GM19463 (cell line): ENCODE results near the gene ASTN2.
"Not testable (repeated sequence)": the region's sequence is repeated elsewhere in the genome, so short reads cannot be mapped to it uniquely, and the experiment has no call there.

ENCODE experiments used
- ATAC-seq: cut with Tn5 transposase; IDR thresholded peaks from one replicate; pipeline ENCODE4 v1.9.1; 2021; ENCODE audit warnings: mild to moderate bottlenecking, moderate library complexity; ENCODE audit not compliant: unreplicated experiment

Gene ASTN2

DNA sequence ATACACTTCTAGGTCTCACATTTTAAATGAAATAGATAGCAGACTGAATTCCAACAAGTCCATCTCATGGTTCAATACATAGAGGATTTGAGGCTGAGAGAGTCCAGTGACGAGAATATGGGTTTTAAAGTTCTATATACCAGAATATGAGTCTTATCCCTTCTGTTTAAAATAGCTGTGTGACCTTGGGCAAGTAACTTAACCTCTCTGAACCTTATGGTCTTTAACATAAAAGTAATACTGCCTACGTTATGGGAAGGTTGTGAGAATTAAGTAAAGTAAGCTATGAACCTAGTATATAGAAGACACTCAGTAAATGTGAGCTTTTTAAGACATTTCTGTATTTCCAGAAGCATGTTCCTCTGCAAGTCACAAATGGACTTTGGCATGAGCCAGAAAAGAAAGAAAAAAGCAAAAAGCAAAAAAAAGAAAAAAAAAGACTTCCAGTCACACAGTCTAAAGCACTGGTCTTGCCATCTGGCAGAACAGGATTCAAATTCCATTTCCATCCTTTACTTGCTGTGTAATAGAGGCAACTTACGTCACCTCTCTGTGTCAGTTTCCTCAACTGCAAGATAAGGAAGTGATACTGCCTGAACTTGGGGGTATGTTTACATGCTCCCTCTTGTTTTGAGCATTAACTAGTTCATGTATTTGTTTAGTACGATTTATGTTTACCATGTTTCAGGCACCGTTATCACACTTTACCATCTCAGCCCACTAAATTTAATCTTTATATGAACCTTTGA is 479.5 kb downstream of the ASTN2 start:
- no peak for ATAC-seq

DNA sequence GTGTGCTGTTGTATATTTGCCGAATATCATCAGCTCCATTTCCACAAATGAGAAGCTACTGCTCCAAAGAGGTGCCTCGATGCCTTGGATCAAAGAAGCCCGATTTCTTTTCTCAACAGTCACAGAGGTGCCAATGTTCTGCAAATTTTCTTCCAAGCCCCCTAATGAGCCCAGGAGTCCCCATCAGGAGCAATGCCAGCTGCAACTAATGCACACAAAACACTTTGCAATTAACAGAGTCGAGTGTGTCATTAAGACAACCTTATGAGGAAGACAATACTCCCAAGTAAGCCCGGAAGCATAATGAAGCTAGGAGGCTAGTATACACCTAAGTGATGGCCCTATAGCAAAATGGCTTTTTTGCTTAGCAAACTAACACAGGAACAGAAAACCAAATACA is 480.7 kb downstream of the ASTN2 start:
- ATAC-seq = no peak

DNA sequence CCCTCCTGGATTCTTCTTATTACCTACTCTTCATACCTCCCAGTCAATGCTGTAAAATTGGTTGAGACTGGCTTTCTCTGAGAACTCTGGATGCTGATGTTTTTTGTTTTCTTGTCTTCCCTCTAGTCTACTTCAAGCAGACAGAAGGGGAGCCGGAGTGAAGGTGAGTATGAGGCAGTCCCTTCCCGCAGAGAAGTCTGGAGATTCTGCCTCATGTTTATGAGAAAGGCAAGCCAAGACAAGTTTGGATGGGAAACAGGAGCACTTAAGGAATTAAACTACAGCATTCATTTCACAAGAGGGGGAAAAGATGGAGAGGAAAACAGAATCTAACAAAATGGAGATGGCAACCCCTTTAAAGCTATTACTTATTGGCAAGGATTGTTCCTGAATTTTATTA is 481.6 kb downstream of the ASTN2 start:
- ATAC-seq = no peak

DNA sequence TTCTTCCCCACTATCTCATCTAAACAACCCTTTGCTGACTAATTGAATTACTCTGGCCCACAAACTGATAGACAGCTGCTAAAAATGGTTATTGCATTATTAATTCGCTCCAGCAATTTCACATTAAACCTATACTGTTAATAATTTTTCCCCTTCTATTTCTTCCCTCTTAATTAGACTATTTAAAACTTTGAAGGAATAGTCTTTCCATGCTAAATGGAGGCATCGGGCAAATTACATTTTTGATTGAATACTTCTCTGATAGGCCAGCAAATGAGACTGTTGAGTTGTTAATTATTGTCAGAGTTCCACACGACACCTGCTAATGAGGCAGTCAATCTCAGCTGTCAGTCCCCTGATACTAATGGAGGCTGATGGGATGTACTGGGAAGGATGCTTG is 485.2 kb downstream of the ASTN2 start:
- no peak for ATAC-seq

DNA sequence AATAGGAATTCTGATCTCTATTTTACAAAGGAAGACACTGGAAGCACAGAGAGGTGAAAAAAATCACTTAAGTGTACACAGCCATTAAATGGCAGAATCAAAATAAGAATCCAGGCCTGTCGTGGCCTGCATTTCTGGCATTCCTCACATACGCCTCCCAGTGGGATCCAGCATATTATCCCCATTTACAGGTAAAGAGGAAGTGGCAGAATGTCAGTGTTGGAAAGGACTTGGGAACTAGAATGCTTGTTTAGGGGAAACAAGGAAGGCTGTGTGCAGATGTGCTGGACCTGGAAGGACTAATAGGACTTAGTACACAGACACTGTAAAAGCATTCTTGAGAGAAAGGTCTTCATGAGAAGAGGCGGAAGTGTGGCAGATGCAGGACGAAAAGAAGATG is 486.0 kb downstream of the ASTN2 start:
- ATAC-seq = no peak

DNA sequence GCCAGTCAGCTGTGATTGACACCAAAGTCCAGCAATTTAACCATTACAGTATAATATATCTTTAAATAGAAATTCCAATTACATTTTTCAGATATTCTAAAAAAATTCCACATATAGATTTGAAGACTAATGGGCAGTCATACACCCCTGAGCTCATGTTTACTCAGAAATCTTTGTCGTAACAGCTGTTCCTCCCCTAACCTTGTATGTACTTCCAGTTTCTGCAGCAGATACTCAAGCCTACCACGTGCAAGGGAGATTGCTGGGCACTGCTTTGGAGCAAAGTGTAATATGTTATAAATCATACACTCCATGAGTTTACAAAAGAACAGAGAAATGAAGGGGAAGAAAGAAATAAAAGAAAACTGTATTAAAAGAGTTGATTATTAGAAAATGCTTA is 486.6 kb downstream of the ASTN2 start:
- ATAC-seq = no peak

DNA sequence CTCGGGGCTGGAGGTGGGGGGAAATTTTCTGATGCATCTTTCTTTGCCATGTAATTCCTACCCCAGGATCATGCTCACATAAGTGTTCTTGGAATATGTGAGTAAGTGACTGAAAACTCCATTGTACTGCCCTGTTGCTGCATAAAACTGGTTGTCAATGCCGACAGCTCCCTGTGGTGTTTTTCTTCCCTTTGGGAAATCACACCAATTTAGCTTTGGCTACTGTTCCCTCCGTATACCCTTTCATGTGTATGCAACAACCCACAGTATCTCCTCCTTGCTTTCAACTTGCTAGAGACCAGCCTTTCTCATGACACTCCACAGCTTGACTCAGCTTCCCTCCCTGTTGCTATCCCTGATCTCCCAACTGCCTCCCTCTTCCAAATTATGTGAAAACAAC is 487.1 kb downstream of the ASTN2 start:
- ATAC-seq = no peak

DNA sequence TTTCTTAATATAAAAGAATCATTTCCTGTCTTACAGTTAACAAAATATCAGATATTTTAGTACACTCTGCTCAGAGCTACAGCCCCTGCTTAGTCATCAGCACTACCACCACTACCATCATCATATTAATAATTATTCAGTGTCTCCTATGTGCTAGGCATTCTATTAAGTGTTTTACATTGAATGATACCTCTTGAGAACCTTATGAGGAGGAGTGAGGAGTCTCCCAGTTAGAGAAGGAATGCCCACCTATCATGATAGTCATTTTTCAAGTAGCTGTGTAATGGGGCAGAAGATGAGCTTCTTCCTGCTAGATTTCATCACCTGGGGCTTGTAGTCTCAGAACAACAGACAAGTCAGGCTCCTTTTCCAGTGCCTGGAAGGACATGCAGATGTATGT is 489.7 kb downstream of the ASTN2 start:
- ATAC-seq = no peak

DNA sequence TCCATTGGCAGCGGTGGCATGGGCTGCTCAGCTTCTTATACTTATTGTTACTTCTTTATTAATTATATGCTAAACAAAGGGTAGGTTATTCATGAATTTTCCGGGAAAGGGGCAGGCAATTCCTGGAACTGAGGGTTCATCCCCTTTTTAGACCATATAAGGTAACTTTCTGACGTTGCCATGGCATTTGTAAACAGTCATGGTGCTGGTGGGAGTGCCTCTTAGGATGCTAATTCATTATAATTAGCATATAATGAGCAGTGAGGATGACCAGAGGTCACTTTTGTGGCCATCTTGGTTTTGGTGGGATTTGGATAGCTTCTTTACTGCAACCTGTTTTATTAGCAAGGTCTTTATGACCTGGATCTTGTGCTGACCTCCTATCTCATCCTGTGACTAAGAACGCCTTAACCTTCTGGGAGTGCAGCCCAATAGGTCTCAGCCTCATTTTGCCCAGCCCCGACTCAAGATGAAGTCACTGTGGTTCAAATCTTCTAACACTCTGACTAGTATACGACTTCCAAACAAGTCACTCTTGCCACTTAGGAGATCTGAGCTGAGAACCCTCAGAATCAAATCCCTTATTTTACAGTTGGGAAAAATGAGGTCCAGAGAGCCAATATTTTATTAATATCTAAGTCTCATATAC is 490.3 kb downstream of the ASTN2 start:
- no peak for ATAC-seq

DNA sequence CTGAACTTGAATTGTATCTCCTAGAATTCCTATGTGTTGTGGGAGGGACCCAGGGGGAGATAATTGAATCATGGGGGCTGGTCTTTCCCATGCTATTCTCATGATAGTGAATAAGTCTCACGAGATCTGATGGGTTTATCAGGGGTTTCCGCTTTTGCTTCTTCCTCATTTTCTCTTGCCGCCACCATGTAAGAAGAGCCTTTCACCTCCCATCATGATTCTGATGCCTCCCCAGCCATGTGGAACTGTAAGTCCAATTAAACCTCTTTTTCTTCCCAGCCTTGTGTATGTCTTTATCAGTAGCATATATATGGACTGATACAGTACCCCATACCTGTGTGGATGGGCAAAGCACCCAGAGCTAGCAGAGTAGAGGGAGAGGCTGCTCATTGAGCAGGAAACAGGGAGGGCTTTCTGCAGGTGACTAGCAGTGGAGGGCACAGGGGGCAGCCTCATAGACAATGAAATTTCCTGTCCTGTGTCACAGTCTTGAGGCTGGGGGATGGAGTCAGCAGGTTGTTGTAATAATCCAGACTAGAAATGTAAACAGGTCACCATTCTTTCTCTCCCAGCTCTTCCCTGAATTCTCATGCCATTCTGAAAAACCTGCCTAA is 496.9 kb downstream of the ASTN2 start:
- ATAC-seq = not testable (repeated sequence)

DNA sequence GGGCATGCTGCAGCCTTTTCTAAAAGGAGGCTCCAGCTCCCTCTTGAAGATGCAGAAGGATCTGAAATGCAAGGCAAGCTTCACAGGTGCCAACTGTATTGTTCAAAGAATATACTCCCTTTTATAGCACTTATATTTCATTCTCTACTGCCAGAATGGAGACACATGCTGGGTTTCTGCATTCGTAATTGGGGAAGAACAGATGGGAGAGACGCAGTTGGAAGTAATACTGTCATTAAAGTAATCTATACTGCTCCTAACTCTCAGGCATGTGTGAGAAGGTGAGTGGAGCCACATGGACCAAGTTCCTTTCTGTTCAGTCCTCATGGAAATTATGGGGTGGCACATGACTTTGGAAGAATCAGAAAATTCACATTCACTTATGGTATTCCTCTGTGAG is 501.3 kb downstream of the ASTN2 start:
- no peak for ATAC-seq

DNA sequence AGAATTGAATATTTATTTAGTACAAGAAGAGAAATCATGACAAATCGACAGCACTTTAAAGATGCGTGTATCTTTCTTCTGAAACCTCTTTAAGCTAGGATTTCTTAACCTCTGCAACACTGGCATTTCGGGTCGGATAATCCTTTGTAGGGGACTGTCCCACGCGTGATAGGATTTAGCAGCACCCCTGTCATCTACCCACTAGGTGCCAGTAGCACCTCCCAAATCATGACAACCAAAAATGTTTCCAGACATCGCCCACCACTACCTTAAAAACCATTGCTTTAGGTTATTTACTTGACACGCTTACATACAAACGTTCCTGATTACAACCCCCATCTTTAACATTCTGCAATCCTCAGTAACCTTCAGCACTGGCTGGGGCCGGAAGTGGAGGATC is 504.7 kb downstream of the ASTN2 start:
- ATAC-seq = no peak

DNA sequence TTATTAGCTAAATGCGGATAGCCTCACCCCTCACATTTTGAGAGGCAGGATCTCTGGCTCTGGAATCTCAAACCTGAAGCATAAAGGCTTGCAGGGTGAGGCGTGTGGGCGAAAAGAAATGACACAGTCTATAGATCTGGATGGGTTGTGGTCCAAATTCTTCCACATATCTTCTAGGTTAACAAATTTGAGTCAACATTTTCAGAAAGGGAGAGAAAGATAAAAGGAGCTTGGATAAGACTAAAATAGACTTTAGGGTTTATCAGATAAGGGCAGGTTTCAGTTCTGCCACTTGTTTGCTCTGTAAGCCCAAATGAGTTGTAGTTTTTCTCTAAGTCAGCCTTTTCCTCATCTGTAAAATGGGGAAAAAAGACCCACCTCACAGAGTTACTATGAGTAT is 506.9 kb downstream of the ASTN2 start:
- no peak for ATAC-seq

DNA sequence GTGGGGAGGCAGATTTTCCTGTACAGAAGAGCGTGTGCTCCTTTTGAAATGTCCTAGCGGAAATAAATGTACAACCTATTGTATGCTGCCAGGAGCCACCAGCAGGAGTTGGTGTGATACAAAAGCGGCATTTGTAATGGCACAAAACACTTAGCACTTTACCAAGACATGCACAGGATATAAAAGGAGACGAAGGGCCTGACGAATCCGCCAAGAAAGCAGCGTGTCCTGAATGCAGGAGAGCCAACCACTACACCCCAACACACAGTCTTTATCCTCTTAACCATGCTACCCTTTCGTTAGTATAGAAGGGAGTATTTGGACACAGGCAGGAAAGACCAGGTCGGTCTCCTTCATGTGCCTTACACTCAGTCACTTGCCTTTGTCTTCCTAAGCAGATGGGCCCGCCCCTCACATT is 509.7 kb downstream of the ASTN2 start:
- no peak for ATAC-seq

DNA sequence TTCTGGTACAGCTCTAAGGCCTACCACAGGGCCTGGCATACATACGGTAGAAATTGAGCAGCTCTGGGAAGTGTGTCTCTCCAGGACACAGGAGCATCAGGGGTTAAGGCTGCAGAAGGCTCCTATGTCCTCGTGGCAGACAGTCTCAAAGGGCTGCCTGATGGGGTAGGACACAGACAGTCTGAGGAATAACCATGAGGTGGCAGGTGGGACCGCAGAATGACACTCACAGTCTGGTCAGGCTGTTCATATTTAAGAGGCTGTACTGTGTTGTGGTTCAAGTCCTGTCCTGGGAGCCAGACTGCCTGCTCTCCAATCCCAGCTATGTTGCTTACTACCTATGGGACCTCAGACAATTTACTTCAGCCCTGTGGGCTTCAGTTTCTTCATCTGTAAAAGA is 510.7 kb downstream of the ASTN2 start:
- ATAC-seq = no peak

DNA sequence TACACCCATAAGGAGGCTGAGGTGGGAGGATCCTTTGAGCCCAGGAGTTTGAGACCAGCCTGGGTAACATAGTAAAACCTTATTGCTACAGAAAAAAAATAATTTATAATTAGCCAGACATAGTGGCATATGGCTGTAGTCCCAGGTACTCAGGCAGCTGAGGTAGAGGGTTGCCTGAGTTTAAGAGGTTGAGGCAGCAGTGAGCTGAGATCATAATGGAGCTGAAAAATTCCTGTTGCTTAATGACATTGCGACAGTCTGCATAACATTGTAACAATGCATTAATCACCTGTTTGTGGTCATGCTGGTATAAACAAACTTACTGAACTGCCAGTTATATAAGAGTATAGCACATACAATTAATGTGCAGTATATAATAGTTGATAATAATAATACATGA is 513.6 kb downstream of the ASTN2 start:
- ATAC-seq = no peak

DNA sequence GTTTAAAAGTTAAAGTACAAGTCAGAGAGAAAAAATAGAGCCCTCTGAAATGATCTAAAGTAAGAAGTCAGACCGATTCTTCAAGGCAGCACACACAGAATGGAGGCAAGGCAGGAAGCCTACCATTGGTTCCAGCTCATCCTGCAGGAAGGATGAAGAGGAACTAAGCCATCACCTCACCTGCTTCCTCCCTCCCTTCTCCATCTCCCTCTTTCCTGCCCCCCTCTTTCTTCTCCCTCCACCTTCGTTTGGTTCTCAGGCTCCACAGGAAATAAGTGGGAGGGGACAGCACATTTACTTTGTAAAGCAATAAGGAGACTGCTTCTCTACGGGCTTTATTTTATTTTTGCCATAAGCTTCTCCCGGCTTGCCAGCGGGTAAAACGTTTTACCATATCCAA is 514.3 kb downstream of the ASTN2 start:
- no peak for ATAC-seq

DNA sequence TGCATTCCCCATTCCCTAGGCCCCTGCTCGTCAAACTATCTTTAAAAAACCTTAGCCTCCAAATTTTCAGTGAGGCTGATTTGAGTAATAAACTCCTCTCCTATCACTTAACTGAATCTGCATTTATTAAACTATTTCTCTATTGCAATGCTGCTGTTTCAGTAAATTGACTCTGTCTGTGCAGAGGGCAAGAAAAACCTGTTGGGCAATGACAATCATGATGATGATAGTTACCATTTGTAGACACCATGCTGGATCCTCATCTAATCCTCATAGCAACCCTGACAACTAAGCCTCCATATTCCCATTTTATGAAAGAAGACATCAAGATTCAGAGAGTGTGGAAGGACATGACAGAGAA is 514.9 kb downstream of the ASTN2 start:
- no peak for ATAC-seq

DNA sequence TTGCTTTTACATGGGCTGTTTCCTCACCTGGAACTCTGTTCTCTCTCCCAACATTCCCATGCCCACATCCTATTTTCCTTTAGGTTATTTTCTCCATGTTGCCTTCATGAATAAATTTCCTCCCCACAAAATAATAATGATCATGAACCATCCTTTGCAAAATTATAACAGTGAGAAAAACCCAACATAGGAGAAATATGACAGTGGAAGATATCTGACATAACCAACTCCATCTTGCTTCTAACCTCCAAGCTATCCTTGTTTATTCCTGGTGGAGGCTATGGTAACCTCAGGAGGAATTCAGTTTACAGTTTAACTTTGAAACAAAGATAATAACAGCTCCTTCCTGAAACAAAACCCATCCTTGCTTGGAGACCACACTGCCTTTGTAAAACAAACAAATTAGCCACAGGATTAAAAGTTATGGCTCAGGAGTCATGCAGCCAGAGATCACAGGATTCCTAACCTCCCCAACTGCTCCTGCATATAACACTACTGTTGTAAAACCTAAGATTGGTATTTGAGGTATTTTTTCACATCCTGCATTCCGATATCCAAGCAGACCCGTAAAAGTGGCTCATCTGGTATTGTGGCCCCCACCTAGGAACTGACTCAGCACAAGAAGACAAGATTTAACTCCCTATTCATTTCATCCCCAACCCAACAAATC is 515.4 kb downstream of the ASTN2 start:
- ATAC-seq = no peak

DNA sequence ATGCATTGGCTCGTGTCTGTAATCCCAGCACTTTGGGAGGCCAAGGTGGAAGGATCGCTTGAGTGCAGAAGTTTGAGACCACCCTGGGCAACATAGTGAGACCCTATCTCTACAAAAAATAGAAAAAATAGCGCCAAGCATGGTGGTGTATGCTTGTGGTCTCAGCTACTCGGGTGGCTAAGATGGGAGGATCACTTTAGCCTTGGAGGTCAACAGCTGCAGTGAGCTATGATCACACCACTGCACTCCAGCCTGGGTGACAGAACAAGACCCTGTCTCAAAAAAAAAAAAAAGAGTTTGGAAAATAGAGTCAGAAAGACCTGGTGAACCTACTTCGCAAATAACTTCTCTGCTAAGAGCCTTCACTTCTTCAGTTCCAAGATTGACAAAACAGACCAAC is 516.7 kb downstream of the ASTN2 start:
- ATAC-seq = not testable (repeated sequence)

DNA sequence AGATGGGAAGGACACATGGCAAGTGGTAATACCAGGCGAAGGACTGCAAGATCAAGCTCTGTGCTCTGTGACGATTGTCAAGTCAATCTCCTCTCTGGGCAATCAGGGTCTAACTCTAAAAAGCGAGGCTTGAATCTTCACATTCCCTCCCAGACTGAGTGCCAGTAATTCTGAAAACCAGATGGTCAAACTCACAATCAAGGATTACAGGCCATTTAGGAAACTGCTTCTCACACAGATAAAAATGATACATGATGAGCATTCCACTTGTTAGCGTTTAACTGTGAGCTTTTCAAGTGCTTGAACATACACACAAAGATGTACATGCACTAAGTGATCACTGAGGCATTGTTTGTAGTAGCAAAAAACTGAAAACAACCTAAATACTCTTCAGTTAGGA is 517.7 kb downstream of the ASTN2 start:
- ATAC-seq = no peak

DNA sequence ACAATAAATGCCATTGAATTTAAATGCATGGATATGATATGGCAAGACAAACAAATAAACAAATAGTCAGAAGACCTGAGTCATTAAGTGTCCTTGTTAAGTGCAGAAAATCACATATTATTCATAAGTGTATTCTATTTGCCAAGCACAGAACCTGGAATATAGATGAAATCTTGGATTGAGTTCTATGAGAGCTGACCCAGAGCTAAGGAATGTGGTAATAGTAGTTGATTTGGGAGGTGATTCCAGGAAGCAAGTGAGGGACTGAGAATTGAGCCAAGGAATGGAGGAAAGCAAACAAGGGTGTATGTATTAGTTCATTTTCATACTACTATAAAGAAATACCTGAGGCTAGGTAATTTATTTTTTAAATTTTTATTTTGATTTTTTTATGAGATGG is 518.9 kb downstream of the ASTN2 start:
- no peak for ATAC-seq
